ENCODE data around the gene BOK. TPM values are rescaled to one million over a fixed set of nuclear protein-coding genes. Genes with fewer than 3 reads are reported as not detected.
A peak's percentile ranks its signal among the peaks of the same experiment; 100 is the strongest.

Gene BOK
- total and polyA plus RNA-seq, 2 experiments from 2014 or later, result 28.0 to 46.6 TPM

DNA sequence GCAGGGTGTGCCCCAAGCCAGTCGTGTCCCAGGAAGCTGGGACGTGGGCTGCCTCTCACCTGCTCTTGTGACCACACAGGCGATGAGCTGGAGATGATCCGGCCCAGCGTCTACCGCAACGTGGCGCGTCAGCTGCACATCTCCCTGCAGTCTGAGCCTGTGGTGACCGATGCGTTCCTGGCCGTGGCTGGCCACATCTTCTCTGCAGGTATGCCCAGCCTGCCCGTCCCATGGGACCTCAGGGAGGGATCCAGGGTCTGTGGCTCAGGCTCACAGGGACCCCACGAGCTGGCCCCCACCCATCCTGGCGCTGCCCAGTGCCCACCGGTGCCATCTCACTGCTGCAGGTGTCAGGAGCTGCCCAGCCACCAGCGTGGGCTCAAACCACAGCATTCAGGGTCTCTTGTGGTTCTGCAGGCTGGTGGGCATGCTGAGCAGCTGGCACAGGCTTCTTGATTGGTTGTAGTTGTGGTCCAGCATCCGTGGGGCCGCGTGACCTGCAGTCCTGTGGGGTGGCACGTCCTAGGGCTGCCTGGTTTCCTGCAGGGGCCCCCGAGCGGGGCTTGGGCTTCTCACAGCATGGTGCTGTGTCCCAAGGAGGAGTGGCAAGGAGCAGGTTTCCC lies 3.8 kb downstream of the BOK start:
- Histone ChIP-seq H3K36me3 (ENCODE audit: low read depth) (no peaks in the 10 kb centered on the region), H3K9me3 (ENCODE audit: low read depth) (no peaks in the 10 kb centered on the region), H3K27me3 (replicated peaks; ENCODE audit: insufficient read depth) (no peaks in the 10 kb centered on the region), H2AFZ (no peak overlapping the region), H3K27ac (no peak overlapping the region), H4K20me1 (ENCODE audit: insufficient read depth) (no peaks in the 10 kb centered on the region), H3F3A (ENCODE audit: insufficient read depth) (peaks cover 3% of the 10 kb centered on the region; the same call in 1 of the 2 replicates), H3K4me1 (ENCODE audit: insufficient read depth) (peaks cover 43% of the 10 kb centered on the region), H3K9me2 (ENCODE audit: insufficient read depth) (no peaks in the 10 kb centered on the region), H3K9ac (no peak overlapping the region), H3K4me2 (ENCODE audit: unreplicated experiment) (peak overlapping the region; percentile 23), H3K4me3 (no peak overlapping the region), H3K79me2 (ENCODE audit: insufficient read depth) (peaks cover 38% of the 10 kb centered on the region)
- WGBS, 2 experiments (ENCODE audit: low coverage in 1 of 2, low lambda C conversion rate in 2 of 2, missing lambda C conversion rate in 2 of 2), result 80 to 84% methylated on average over 21 to 22 of the region's 23 CpGs
- in situ Hi-C loops (cut with MboI), result no loop called here
- TF ChIP-seq EZH2 (IDR thresholded peaks at IDR 0.05; ENCODE audit: insufficient read depth, poor library complexity, severe bottlenecking) (no peak), EZH2phosphoT487 (IDR thresholded peaks at IDR 0.05; ENCODE audit: insufficient read depth, low read depth) (no peak)
- no peak for DNase-seq

DNA sequence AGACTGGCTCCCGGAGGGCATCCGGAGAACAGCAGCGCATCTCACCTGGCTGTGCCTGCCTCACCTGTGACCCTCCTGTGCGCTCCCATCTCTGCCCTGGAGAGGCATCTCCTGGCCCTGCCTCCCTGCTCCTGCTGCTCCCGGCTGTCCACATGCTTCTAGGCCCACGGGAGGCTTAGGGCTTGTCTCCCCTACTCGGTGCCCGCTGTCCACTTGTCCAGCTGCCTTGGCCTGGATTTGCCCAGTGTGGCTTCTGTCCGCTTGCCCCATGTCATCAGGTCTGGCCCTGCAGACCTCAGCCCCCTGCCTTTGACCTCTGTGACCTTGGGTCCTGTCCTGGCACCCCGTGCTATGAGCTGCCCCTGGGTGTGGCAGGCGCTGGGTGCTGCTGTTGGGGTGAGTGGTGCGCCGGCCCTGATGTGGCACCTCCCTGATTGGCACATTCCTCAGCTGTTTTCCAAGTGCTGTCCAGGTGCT lies 4.5 kb downstream of the BOK start:
- H3K4me2 ChIP-seq (ENCODE audit: unreplicated experiment), result no peak overlapping the region
- peaks cover 43% of the 10 kb centered on the region for H3K4me1 ChIP-seq (ENCODE audit: insufficient read depth)
- H3K9ac ChIP-seq, result no peak overlapping the region
- no peaks in the 10 kb centered on the region for H3K27me3 ChIP-seq (replicated peaks; ENCODE audit: insufficient read depth)
- H2AFZ ChIP-seq, result no peak overlapping the region
- no peak overlapping the region for H3K4me3 ChIP-seq
- in situ Hi-C loops (cut with MboI), result no loop called here
- no peak for DNase-seq
- no peaks in the 10 kb centered on the region for H3K36me3 ChIP-seq (ENCODE audit: low read depth)
- H4K20me1 ChIP-seq (ENCODE audit: insufficient read depth), result no peaks in the 10 kb centered on the region
- H3K9me3 ChIP-seq (ENCODE audit: low read depth), result no peaks in the 10 kb centered on the region
- H3K79me2 ChIP-seq (ENCODE audit: insufficient read depth), result peaks cover 38% of the 10 kb centered on the region
- 71 to 77% methylated on average over 9 to 13 of the region's 13 CpGs for WGBS, 2 experiments (ENCODE audit: low coverage in 1 of 2, low lambda C conversion rate in 2 of 2, missing lambda C conversion rate in 2 of 2)
- H3F3A ChIP-seq (ENCODE audit: insufficient read depth), result peaks cover 2% of the 10 kb centered on the region; the same call in 1 of the 2 replicates
- no peak for TF ChIP-seq EZH2 (IDR thresholded peaks at IDR 0.05; ENCODE audit: insufficient read depth, poor library complexity, severe bottlenecking)
- no peak for TF ChIP-seq EZH2phosphoT487 (IDR thresholded peaks at IDR 0.05; ENCODE audit: insufficient read depth, low read depth)
- no peaks in the 10 kb centered on the region for H3K9me2 ChIP-seq (ENCODE audit: insufficient read depth)
- H3K27ac ChIP-seq, result no peak overlapping the region

DNA sequence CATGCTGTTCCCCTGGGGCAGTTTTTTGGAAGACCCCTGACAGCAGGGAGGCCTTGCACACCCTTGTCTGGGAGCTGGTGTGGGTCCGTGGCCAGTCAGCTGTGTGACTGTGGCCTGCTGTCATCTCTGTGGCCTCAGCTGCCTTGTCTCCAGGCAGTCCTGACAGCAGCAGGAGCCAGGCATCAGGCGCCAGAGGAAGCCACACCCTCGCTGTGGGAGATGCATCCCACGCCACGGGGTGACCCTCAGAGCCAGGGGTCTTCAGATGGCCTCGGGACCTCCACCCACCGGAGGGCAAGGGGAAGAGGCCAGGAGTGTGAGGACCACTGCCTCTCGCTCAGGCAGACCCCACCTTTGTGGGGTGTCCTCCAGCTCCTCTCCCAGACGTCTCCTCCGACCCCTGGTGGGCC lies 5.0 kb downstream of the BOK start:
- Histone ChIP-seq H3K27ac (no peak overlapping the region), H3K27me3 (replicated peaks; ENCODE audit: insufficient read depth) (no peaks in the 10 kb centered on the region), H3K4me2 (ENCODE audit: unreplicated experiment) (no peak overlapping the region), H3K9ac (no peak overlapping the region), H3K36me3 (ENCODE audit: low read depth) (no peaks in the 10 kb centered on the region), H3K4me1 (ENCODE audit: insufficient read depth) (peaks cover 39% of the 10 kb centered on the region), H3F3A (ENCODE audit: insufficient read depth) (no peaks in the 10 kb centered on the region), H3K79me2 (ENCODE audit: insufficient read depth) (peaks cover 42% of the 10 kb centered on the region), H3K9me3 (ENCODE audit: low read depth) (no peaks in the 10 kb centered on the region), H2AFZ (no peak overlapping the region), H4K20me1 (ENCODE audit: insufficient read depth) (no peaks in the 10 kb centered on the region), H3K4me3 (no peak overlapping the region), H3K9me2 (ENCODE audit: insufficient read depth) (no peaks in the 10 kb centered on the region)
- in situ Hi-C loops (cut with MboI), result no loop called here
- peak; percentile 28 for DNase-seq
- WGBS, 2 experiments (ENCODE audit: low coverage in 1 of 2, low lambda C conversion rate in 2 of 2, missing lambda C conversion rate in 2 of 2), result 33 to 35% methylated on average over 10 of the region's 10 CpGs
- no peak for TF ChIP-seq EZH2phosphoT487 (IDR thresholded peaks at IDR 0.05; ENCODE audit: insufficient read depth, low read depth)
- no peak for TF ChIP-seq EZH2 (IDR thresholded peaks at IDR 0.05; ENCODE audit: insufficient read depth, poor library complexity, severe bottlenecking)

DNA sequence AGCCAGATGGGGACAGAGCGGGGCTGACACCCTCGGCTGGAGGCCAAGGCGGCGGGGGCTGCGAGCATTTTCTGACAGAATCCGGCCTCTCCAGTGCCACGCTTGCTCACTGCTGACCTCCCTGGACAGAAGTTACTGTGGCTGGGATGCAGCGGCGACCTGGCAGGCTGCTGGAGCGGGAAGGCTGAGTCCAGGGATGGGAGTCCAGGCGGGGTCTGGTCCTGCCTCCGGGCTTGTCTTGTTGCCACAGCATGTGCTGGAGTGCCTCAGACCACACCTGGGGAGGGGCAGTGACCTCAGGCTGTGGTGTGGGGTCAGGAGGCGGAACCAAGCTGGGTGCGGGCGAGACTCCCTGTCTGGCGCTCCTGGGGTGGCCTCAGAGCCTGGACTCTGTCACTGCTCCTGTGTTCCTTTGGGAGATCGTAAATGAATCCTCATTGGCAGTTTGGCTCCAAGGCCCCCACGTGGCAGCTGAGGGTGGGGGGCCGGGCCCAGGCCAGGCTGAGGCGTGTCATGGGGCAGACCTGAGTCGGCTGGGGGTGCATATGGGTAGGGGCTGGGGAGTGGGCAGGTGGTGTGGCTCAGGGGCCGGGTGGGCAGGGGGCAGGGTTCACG lies 5.5 kb downstream of the BOK start:
- Histone ChIP-seq H4K20me1 (ENCODE audit: insufficient read depth) (no peaks in the 10 kb centered on the region), H3K79me2 (ENCODE audit: insufficient read depth) (peaks cover 46% of the 10 kb centered on the region), H3K27ac (peak overlapping the region; percentile 34), H3K27me3 (replicated peaks; ENCODE audit: insufficient read depth) (no peaks in the 10 kb centered on the region), H3F3A (ENCODE audit: insufficient read depth) (no peaks in the 10 kb centered on the region), H2AFZ (no peak overlapping the region), H3K9me3 (ENCODE audit: low read depth) (no peaks in the 10 kb centered on the region), H3K4me1 (ENCODE audit: insufficient read depth) (peaks cover 39% of the 10 kb centered on the region), H3K9me2 (ENCODE audit: insufficient read depth) (no peaks in the 10 kb centered on the region), H3K4me2 (ENCODE audit: unreplicated experiment) (no peak overlapping the region), H3K9ac (peak overlapping the region; percentile 33), H3K4me3 (no peak overlapping the region), H3K36me3 (ENCODE audit: low read depth) (no peaks in the 10 kb centered on the region)
- TF ChIP-seq EZH2 (IDR thresholded peaks at IDR 0.05; ENCODE audit: insufficient read depth, poor library complexity, severe bottlenecking) (no peak), EZH2phosphoT487 (IDR thresholded peaks at IDR 0.05; ENCODE audit: insufficient read depth, low read depth) (no peak)
- in situ Hi-C loops (cut with MboI), result no loop called here
- WGBS, 2 experiments (ENCODE audit: low coverage in 1 of 2, low lambda C conversion rate in 2 of 2, missing lambda C conversion rate in 2 of 2), result 27 to 32% methylated on average over 20 to 22 of the region's 23 CpGs
- DNase-seq, result peak; percentile 43
